GM21723 (cell line): Measurements from ENCODE around the gene SERINC3.
"Not testable (repeated sequence)": the region's sequence is repeated elsewhere in the genome, so short reads cannot be mapped to it uniquely, and the experiment has no call there.

Source experiments
- ATAC-seq: cut with Tn5 transposase; IDR thresholded peaks from one replicate; pipeline ENCODE4 v1.9.1; 2021; ENCODE audit warnings: mild to moderate bottlenecking, moderate library complexity; ENCODE audit not compliant: unreplicated experiment

The SERINC3 gene

GRCh38 chr20:44521484-44522481 is at the start of gene SERINC3:
SERINC3 (minus strand) TSS chr20:44522070; CDS start chr20:44521951, 119 bp downstream.
- ATAC-seq, result peak; percentile 93

- no peak for ATAC-seq
Observed at GRCh38 chr20:44571362-44571988, 49.6 kb upstream of the SERINC3 start.

DNA sequence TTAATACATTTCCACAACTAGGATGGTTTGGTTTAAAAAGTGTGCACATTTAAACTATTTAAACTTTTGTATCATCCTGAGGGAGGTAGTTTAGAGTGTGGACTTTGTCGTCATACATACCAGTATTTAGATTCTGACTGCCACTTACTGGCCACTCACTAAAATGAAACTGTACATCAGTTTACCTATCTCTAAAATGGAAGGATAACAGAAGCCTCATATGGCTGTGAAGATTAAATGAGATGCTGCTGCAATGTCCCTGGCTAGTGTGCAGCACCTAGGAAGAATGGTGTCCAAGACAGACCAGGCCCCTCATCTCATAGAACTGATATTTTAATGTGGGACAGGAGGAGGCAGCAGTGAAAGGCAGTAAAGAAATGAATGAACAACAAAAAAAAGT is 48.5 kb upstream of the SERINC3 start:
- ATAC-seq, result no peak

DNA sequence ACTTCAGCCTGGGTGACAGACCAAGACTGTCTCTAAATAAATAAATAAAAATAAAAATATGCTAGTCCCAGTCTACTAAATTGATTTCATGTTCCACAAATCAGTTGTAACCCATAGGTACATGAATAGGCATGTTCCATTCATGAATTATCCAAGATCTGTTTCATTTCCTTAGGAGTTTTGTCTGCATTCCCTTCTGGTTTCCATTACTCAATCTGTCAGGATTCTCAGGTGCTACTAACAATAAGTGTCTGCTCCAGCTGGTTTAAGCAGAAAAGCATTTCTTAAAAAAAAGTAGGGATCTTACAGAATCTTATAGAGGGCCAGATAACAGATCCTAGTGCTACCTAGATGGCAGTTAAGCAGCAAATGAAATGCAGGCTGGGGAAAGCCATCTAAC is 44.9 kb upstream of the SERINC3 start:
- ATAC-seq, result no peak

- ATAC-seq, result no peak
Observed at GRCh38 chr20:44566018-44566417, 44.1 kb upstream of the SERINC3 start.

GRCh38 chr20:44561876-44562275 is 40.0 kb upstream of the SERINC3 start:
- no peak for ATAC-seq

- not testable (repeated sequence) for ATAC-seq
Observed at GRCh38 chr20:44560818-44561217, 38.9 kb upstream of the SERINC3 start.

- ATAC-seq, result no peak
Observed at GRCh38 chr20:44560229-44560628, 38.4 kb upstream of the SERINC3 start.

GRCh38 chr20:44559302-44559701 is 37.4 kb upstream of the SERINC3 start:
- no peak for ATAC-seq

DNA sequence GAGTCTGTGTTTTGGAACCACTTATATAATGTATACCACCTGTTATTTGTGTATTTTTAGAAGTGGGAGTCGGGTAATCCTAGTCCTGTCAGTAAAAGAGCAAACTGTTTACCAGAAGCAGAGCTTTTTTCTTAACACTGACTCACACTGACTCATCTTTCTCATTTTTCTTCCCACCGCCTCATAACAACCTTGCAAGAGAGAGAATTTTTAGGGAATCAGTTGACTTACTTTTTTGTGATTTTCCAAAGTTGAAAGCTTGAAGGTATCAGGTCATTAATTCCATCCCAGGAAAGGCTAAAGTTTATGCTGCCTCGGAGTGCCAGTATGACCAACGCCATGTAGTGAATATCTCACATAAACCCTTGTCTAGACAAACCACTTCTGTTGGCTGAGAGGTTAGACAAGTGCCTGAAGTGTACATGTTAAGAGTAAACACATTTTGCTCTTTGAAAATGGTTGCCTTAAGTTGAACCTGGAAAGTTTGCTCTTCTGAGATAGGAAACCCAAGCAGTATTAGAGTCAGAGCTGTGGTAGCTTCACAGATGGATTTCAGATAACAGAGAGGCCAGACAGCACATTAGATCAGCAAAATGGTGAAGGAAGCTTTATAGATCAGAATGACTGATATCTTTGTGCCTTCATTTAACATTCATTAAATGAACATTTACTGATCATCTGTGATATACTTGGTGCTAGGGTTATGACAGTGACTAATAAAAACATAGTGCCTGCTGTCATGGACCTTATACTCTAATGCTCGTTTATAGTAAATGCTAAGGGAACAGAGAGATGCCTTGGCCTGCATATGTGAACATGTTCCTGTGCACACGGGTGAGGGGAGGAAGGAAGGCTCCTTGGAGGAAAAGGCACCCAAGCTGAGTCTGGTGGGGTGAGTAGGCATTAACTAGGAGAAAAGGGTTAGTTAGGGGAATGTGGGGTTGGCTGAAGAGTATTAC is 31.4 kb upstream of the SERINC3 start:
- ATAC-seq, result no peak

DNA sequence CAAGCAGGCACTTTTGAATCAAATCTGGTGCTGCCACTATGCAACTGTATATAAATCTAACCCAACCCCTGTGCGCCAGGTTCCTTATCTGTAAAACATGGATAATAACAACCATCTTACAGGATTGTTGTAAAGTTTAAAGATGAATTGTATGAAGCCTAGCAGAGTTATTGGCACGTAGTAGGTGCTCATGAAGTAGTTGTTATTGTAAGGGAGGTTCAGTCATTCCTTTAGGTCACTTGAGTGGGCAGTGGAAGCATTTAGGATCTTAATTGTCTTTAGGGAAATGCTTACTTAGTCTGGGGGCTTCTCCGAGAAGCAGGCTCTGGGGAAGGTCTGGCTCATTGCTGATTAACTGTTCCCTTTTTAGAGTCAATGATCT is 30.7 kb upstream of the SERINC3 start:
- ATAC-seq, result no peak

- no peak for ATAC-seq
Observed at GRCh38 chr20:44552050-44552449, 30.2 kb upstream of the SERINC3 start.

DNA sequence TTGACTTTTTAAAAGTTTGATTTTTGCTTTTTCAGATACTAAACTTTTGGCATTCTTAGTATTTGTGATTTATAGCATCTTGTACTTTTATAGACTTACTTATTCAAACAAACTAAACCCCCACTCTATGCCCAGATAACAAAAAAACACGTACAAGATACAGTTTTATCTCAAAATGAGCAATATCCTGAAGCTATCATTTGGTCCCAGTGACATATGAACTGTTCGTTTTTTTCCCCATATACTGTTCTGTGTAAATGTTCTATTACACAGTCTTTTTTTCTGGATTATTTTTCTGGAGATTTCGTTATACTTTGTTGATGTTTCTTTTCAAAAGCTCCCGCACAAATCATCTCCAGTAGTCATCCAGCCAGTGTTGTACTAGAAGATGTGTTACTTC is 27.3 kb upstream of the SERINC3 start:
- ATAC-seq, result no peak

GRCh38 chr20:44547419-44547818 is 25.5 kb upstream of the SERINC3 start:
- ATAC-seq, result no peak

GRCh38 chr20:44544263-44544662 is 22.4 kb upstream of the SERINC3 start:
- no peak for ATAC-seq

- ATAC-seq, result no peak
Observed at GRCh38 chr20:44543358-44543757, 21.5 kb upstream of the SERINC3 start.

DNA sequence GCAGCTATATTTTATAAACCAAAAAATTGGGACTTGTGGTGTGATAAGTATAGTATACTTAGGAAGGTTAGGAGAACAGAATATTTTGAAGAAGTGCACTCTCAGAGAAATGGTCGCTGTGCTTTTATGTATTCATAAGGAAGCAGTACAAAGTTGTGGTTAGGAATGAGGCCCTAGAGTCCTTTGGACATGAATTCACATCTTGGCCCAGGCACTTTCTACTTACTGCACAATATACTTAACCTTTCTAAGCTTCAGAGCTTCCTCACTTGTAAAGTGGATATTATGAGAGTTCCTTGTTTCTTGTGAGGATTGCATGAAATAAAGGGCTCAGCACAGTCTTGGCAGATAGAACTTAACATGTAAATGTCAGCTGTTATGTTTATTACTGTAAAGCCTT is 21.0 kb upstream of the SERINC3 start:
- ATAC-seq, result no peak

DNA sequence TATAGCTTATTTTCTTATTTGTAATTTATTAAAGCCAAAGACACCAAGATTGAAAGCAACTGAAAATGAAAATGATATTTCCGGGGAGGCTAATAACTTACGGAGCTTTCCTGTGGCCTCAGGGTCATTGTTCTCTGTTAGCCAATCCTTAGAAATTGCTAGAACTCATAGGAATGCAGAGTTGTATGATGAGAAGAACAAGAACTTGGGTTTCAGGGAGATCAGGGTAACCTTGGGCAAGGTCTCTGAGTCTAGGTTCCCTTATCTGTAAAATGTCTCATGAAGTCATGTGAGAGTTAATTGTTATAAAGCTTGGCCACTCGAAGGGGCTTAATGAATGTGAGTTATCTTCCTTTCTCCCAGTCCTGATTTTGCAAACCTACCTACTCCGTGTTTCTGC is 20.1 kb upstream of the SERINC3 start:
- ATAC-seq, result no peak

DNA sequence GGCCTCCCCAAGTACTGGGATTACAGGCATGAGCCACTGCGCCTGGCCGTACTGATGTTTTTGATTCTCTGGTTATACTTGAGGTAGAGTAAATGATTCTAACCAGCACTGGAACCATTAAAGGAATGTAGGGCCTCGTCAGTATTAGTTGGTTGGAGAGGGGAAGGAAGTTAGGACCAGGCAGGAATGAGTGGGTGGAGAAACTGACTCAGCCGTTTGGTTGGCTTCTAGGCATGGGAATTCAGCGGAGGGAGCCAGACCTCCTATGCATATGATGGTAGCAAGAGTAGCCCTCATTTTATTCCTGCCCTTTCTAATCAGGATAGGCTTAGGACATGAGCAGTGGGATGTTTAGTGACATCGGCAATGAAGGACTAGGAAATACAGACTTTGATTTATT is 19.0 kb upstream of the SERINC3 start:
- ATAC-seq, result no peak

DNA sequence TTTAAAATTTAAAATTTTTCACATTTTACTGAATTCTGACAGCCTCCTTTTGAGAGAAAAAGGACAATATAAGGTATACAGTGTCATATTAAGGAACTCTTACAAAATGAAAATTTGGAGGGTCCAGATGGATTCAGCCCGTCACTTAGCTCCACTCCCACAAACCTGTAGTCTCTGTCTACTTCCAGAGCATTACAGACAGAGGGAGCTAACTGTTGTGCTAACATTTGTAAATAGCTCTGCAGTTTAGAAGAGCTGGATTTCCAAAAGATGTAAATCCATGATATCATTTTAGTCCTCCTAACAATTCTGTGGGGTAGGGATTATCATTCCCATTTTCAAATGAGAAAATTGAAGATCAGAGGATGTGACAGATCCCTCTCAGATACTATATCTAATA is 16.1 kb upstream of the SERINC3 start:
- no peak for ATAC-seq

DNA sequence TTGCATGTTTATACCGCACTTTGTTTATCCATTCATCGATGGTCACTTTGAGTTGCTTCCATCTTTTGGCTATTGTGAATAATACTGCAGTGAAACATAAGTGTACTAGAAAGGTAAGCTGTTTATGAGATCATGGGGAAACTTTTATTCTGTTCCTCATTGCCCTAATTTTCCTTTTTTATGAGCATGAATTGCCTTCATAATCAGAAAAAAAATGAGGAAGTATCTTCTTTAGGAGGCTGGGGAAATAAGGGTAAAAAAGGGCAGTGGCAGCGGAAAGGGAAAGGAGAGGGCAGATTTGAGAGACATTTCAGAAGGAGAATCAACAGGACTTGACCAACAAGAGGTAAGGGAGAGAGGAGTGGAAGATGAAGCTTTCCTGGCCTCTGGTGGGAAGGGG is 14.3 kb upstream of the SERINC3 start:
- ATAC-seq, result no peak
